Endothelial cell of umbilical vein (primary cell): Measurements from ENCODE around the gene ZNF831. TPM values are rescaled to one million over a fixed set of nuclear protein-coding genes. Genes with fewer than 3 reads are reported as not detected.

ENCODE experiments used
- BruUV-seq: library from RNA; stranded (reverse); fragments of 400-500 nt; replicated peaks from 2 replicates; lab custom pipeline; 2021; lab: Mats Ljungman, UMichigan
- CTCF ChIA-PET: fragments of 300-600, 350-600 bp; sonication (Branson Sonifier 250); formaldehyde crosslinking; loops from one replicate; lab custom pipeline; 2021; ENCODE audit warnings: antibody characterized with exemption, inconsistent platforms; lab: Charles Lee
- POLR2A ChIA-PET: fragments of 300-600, 350-600 bp; sonication (Branson Sonifier 250); formaldehyde crosslinking; loops from one replicate; lab custom pipeline; 2021; ENCODE audit warnings: antibody characterized with exemption, inconsistent platforms; lab: Charles Lee
- DNase-seq: peaks from one replicate; pipeline ENCODE4 v3.0.0-alpha.2; 2011; ENCODE audit warnings: low read depth, low spot score
- FAIRE-seq: peaks from 2 replicates; lab custom pipeline; 2011; peaks lifted over from hg19 to GRCh38; lab: Jason Lieb, UNC
- H2AFZ ChIP-seq: 2 replicates; pipeline ENCODE4 v1.6.0; 2012; ENCODE audit warnings: low read depth, low read length, control low read depth, inconsistent platforms
- H3K27ac ChIP-seq: 2 replicates; pipeline ENCODE4 v1.5.1; 2011; ENCODE audit warnings: low read depth, mild to moderate bottlenecking, control low read depth, low read length, moderate library complexity; ENCODE audit not compliant: insufficient read depth
- H3K27me3 ChIP-seq, 2 experiments: 2 replicates each; pipeline versions ENCODE4 v1.6.0 to v1.6.1; 2011; ENCODE audit warnings: low read length in 2 of 2, mixed read lengths in 1 of 2; ENCODE audit not compliant: control insufficient read depth in 2 of 2, insufficient read depth in 2 of 2
- H3K36me3 ChIP-seq, 2 experiments: 2 replicates in 1 of 2; 3 replicates in 1 of 2; pipeline ENCODE4 v1.5.1; 2011; ENCODE audit warnings: low read length in 2 of 2, mild to moderate bottlenecking in 1 of 2, moderate library complexity in 1 of 2; ENCODE audit not compliant: control insufficient read depth in 2 of 2, insufficient read depth in 2 of 2; ENCODE audit errors: extremely low read depth in 1 of 2
- H3K4me1 ChIP-seq: 3 replicates; pipeline ENCODE4 v1.5.1; 2011; ENCODE audit warnings: mild to moderate bottlenecking, low read length; ENCODE audit not compliant: control insufficient read depth, insufficient read depth; ENCODE audit errors: extremely low read depth
- H3K4me2 ChIP-seq: 2 replicates; pipeline ENCODE4 v1.6.1; 2011; ENCODE audit warnings: low read length, control low read depth, mixed read lengths; ENCODE audit not compliant: insufficient read depth
- H3K4me3 ChIP-seq, 3 experiments: fragments of 200-600 bp in 1 of 3; sonication (generic), shearing (Covaris generic) in 1 of 3; replicated peaks in 1 of 3; 2 replicates each; pipeline ENCODE4 v1.5.1; 2011 to 2016; ENCODE audit warnings: control low read depth in 3 of 3, low read length in 3 of 3, mild to moderate bottlenecking in 2 of 3, inconsistent platforms in 1 of 3, low read depth in 1 of 3, moderate library complexity in 1 of 3; ENCODE audit not compliant: insufficient read depth in 1 of 3
- H3K79me2 ChIP-seq: 2 replicates; pipeline ENCODE4 v1.6.0; 2012; ENCODE audit warnings: low read length, inconsistent platforms; ENCODE audit not compliant: control insufficient read depth, insufficient read depth
- H3K9ac ChIP-seq: replicated peaks from 2 replicates; pipeline ENCODE3; 2011; ENCODE audit warnings: low read length, control low read depth; ENCODE audit not compliant: insufficient read depth; ENCODE audit errors: extremely low read depth
- H3K9me1 ChIP-seq: replicated peaks from 3 replicates; pipeline ENCODE4 v1.6.0; 2011; ENCODE audit warnings: mild to moderate bottlenecking, low read length; ENCODE audit not compliant: control insufficient read depth, insufficient read depth; ENCODE audit errors: extremely low read depth
- H3K9me3 ChIP-seq: replicated peaks from 2 replicates; pipeline ENCODE4 v1.5.1; 2012; ENCODE audit warnings: low read length, inconsistent platforms; ENCODE audit not compliant: control insufficient read depth, insufficient read depth
- H4K20me1 ChIP-seq: replicated peaks from 2 replicates; pipeline ENCODE3; 2011; ENCODE audit warnings: mild to moderate bottlenecking, low read length; ENCODE audit not compliant: control insufficient read depth, insufficient read depth; ENCODE audit errors: extremely low read depth
- CTCF ChIP-seq, 2 donors: IDR thresholded peaks; 1 replicate in 1 of 2; 2 replicates in 1 of 2; pipeline ENCODE4 v1.5.1; 2011; ENCODE audit warnings: low read length in 2 of 2, mild to moderate bottlenecking in 2 of 2, moderate library complexity in 2 of 2, control low read depth in 1 of 2, inconsistent platforms in 1 of 2, low read depth in 1 of 2; ENCODE audit not compliant: insufficient read depth in 1 of 2; ENCODE audit errors: extremely low read depth in 1 of 2
- EZH2 ChIP-seq: IDR thresholded peaks from 2 replicates; pipeline ENCODE4 v1.6.1; 2012; ENCODE audit warnings: borderline replicate concordance, low read depth, mild to moderate bottlenecking, moderate library complexity, low read length, inconsistent platforms; ENCODE audit not compliant: severe bottlenecking
- FOS ChIP-seq: IDR thresholded peaks from 2 replicates; pipeline ENCODE4 v1.6.1; 2011; ENCODE audit warnings: mild to moderate bottlenecking, low read length, moderate library complexity, borderline replicate concordance; ENCODE audit not compliant: insufficient read depth
- JUN ChIP-seq: IDR thresholded peaks from 2 replicates; pipeline ENCODE4 v1.6.1; 2011; ENCODE audit warnings: borderline replicate concordance, low read depth; ENCODE audit not compliant: insufficient read length, insufficient read depth
- MAX ChIP-seq: IDR thresholded peaks from 2 replicates; pipeline ENCODE4 v1.6.1; 2011; ENCODE audit not compliant: insufficient read depth, insufficient read length
- MYC ChIP-seq: IDR thresholded peaks from one replicate; pipeline ENCODE4 v1.6.1; 2011; ENCODE audit warnings: mild to moderate bottlenecking, low read depth, low read length
- POLR2A ChIP-seq: IDR thresholded peaks from 2 replicates; pipeline ENCODE4 v1.6.1; 2012; ENCODE audit warnings: low read depth, mild to moderate bottlenecking, control low read depth, low read length
- POLR2AphosphoS5 ChIP-seq: IDR thresholded peaks from 2 replicates; pipeline ENCODE4 v1.6.1; 2012; ENCODE audit warnings: low read depth, mild to moderate bottlenecking, control low read depth, low read length, moderate library complexity; ENCODE audit not compliant: insufficient read depth
- dilution Hi-C: fragments of 300-500 bp; cut with MboI; formaldehyde crosslinking; loops from one replicate; pipeline ENCODE4 v1.15.0; 2019; ENCODE audit warnings: low sequenced_read_pairs; ENCODE audit not compliant: extremely low pct_ligation_motif_present
- intact Hi-C: fragments of 100-400 bp; cut with micrococcal nuclease; formaldehyde crosslinking; loops from one replicate; pipeline ENCODE4 v1.10.0; 2022
- polyA plus RNA-seq, 4 experiments: library from polyadenylated mRNA; depleted of rRNA in 3 of 4; stranded (reverse) in 3 of 4; unstranded in 1 of 4; fragments of >200 nt; gene quantifications; 2 replicates each; pipeline versions ENCODE4 v1.2.1 to v1.2.3, GENCODE V29; 2011 to 2012; ENCODE audit warnings: missing spikeins in 1 of 4
- total RNA-seq: library from RNA; stranded (reverse); gene quantifications from 2 replicates; pipeline ENCODE4 v1.2.3, GENCODE V29; 2021

ZNF831 gene
- total and polyA plus RNA-seq, 2 donors (not counting 3 experiments of a cell fraction or from before 2014, with no cell fraction given), result not detected

GRCh38 chr20:59242714-59243626, 79.3 kb downstream of the ZNF831 start:
- Histone ChIP-seq H3K79me2 (no peaks in the 10 kb centered on the region), H3K9me1 (no peaks in the 10 kb centered on the region), H4K20me1 (no peaks in the 10 kb centered on the region), H3K4me2 (no peak overlapping the region), H3K4me3 (no peak overlapping the region), H3K9ac (no peak overlapping the region), H3K27ac (no peak overlapping the region), H3K9me3 (no peaks in the 10 kb centered on the region), H2AFZ (no peak overlapping the region), H3K27me3 (no peaks in the 10 kb centered on the region), H3K36me3 (no peaks in the 10 kb centered on the region), H3K4me1 (no peaks in the 10 kb centered on the region)
- FAIRE-seq (no peak), DNase-seq (no peak)
- POLR2A ChIA-PET, result no interaction called here
- CTCF ChIA-PET, result no interaction called here
- no TSS peak for BruUV-seq
- intact Hi-C loops, result no loop called here
- dilution Hi-C loops, result no loop called here
- TF ChIP-seq FOS, result no peak
- TF ChIP-seq POLR2A, result no peak
- TF ChIP-seq EZH2, result no peak
- TF ChIP-seq POLR2AphosphoS5, result no peak
- TF ChIP-seq MYC, result no peak
- TF ChIP-seq JUN, result no peak
- no peak for TF ChIP-seq MAX
- TF ChIP-seq CTCF (IDR thresholded peaks at IDR 0.05; ENCODE audit: extremely low read depth in 1 of 2, insufficient read depth in 1 of 2, low read depth in 1 of 2, low read length in 2 of 2), result no peak
